Stimulated activated CD4-positive, alpha-beta T cell treated with anti-CD3 and anti-CD28 coated beads, Interleukin-4, amount 100 ng/mL, for 4 hours (primary cell): ENCODE results near the gene CUEDC1.

Source experiments
- DNase-seq, 2 experiments: peaks; one replicate each; pipeline ENCODE4 v3.0.0-alpha.2; 2020

The CUEDC1 gene

GRCh38 chr17:57957120-57957850 is 2.1 kb upstream of the CUEDC1 start:
- DNase-seq = no peak

GRCh38 chr17:57956291-57957119 is 1.3 kb upstream of the CUEDC1 start:
- DNase-seq = peak in 1 of 2 experiments; percentile 25

- DNase-seq = no peak
Measured at GRCh38 chr17:57954397-57955182, 622 bp downstream of the CUEDC1 start.

GRCh38 chr17:57953705-57954396 is 1.4 kb downstream of the CUEDC1 start:
- no peak for DNase-seq

- no peak for DNase-seq
Measured at GRCh38 chr17:57953219-57953618, 2.0 kb downstream of the CUEDC1 start.

- no peak for DNase-seq
Measured at GRCh38 chr17:57949649-57950048, 5.6 kb downstream of the CUEDC1 start.

GRCh38 chr17:57948555-57949420 is 6.4 kb downstream of the CUEDC1 start:
- DNase-seq = no peak

- no peak for DNase-seq
Measured at GRCh38 chr17:57948169-57948554, 7.0 kb downstream of the CUEDC1 start.

GRCh38 chr17:57947369-57947768 is 7.8 kb downstream of the CUEDC1 start:
- DNase-seq = no peak

GRCh38 chr17:57946798-57947358 is 8.3 kb downstream of the CUEDC1 start:
- DNase-seq = peak in 1 of 2 experiments; percentile 11

GRCh38 chr17:57945996-57946797 is 9.0 kb downstream of the CUEDC1 start:
- DNase-seq = no peak

- no peak for DNase-seq
Measured at GRCh38 chr17:57944908-57945307, 10.3 kb downstream of the CUEDC1 start.

GRCh38 chr17:57943645-57944044 is 11.6 kb downstream of the CUEDC1 start:
- no peak for DNase-seq

GRCh38 chr17:57943140-57943539 is 12.1 kb downstream of the CUEDC1 start:
- no peak for DNase-seq

GRCh38 chr17:57941384-57942370 is 13.5 kb downstream of the CUEDC1 start:
- no peak for DNase-seq

- DNase-seq = peak in 1 of 2 experiments; percentile 55
Measured at GRCh38 chr17:57940653-57941329, 14.4 kb downstream of the CUEDC1 start.

- DNase-seq = no peak
Measured at GRCh38 chr17:57940231-57940630, 15.0 kb downstream of the CUEDC1 start.

- peak in 1 of 2 experiments; percentile 57 for DNase-seq
Measured at GRCh38 chr17:57939797-57940196, 15.4 kb downstream of the CUEDC1 start.
